Stromal cell of bone marrow (primary cell): ENCODE measurements around the gene CABCOCO1.

Source experiments
- DNase-seq: peaks from one replicate; pipeline ENCODE4 v3.0.0-alpha.2; 2012; ENCODE audit warnings: low read depth

Gene CABCOCO1

GRCh38 chr10:61662794-61663259 lies at the start of gene CABCOCO1:
Gene CABCOCO1, plus strand, starts transcription at chr10:61662929. Its CDS starts 44 bp downstream, at chr10:61662973.
- no peak for DNase-seq

- no peak for DNase-seq
These were observed 49.1 kb upstream of the CABCOCO1 start for GRCh38 chr10:61613665-61614064.

- DNase-seq, result no peak
These were observed 46.1 kb upstream of the CABCOCO1 start for GRCh38 chr10:61616611-61617010.

GRCh38 chr10:61617180-61617579 lies 45.5 kb upstream of the CABCOCO1 start:
- no peak for DNase-seq

GRCh38 chr10:61617586-61617985 lies 45.1 kb upstream of the CABCOCO1 start:
- DNase-seq, result no peak

- no peak for DNase-seq
These were observed 44.3 kb upstream of the CABCOCO1 start for GRCh38 chr10:61618388-61618961.

GRCh38 chr10:61620506-61620905 lies 42.2 kb upstream of the CABCOCO1 start:
- no peak for DNase-seq

- no peak for DNase-seq
These were observed 41.1 kb upstream of the CABCOCO1 start for GRCh38 chr10:61621605-61622051.

- DNase-seq, result no peak
These were observed 39.6 kb upstream of the CABCOCO1 start for GRCh38 chr10:61623161-61623560.

GRCh38 chr10:61626209-61626608 lies 36.5 kb upstream of the CABCOCO1 start:
- DNase-seq, result no peak

GRCh38 chr10:61627266-61627665 lies 35.5 kb upstream of the CABCOCO1 start:
- no peak for DNase-seq

GRCh38 chr10:61628151-61628874 lies 34.4 kb upstream of the CABCOCO1 start:
- DNase-seq, result no peak

- peak; percentile 53 for DNase-seq
These were observed 33.7 kb upstream of the CABCOCO1 start for GRCh38 chr10:61628875-61629513.

- no peak for DNase-seq
These were observed 33.2 kb upstream of the CABCOCO1 start for GRCh38 chr10:61629576-61629975.

- DNase-seq, result no peak
These were observed 30.6 kb upstream of the CABCOCO1 start for GRCh38 chr10:61632057-61632670.

- DNase-seq, result no peak
These were observed 29.1 kb upstream of the CABCOCO1 start for GRCh38 chr10:61633665-61634064.

- DNase-seq, result peak; percentile 70
These were observed 28.0 kb upstream of the CABCOCO1 start for GRCh38 chr10:61634746-61635145.

- DNase-seq, result no peak
These were observed 27.3 kb upstream of the CABCOCO1 start for GRCh38 chr10:61635471-61635870.

- peak; percentile 56 for DNase-seq
These were observed 26.8 kb upstream of the CABCOCO1 start for GRCh38 chr10:61635932-61636331.

- no peak for DNase-seq
These were observed 22.8 kb upstream of the CABCOCO1 start for GRCh38 chr10:61639952-61640351.

GRCh38 chr10:61640856-61641255 lies 21.9 kb upstream of the CABCOCO1 start:
- no peak for DNase-seq

- no peak for DNase-seq
These were observed 20.6 kb upstream of the CABCOCO1 start for GRCh38 chr10:61642150-61642571.

GRCh38 chr10:61642676-61643075 lies 20.1 kb upstream of the CABCOCO1 start:
- peak; percentile 62 for DNase-seq
